ENCODE measurements around the gene BMP8A.

DNA sequence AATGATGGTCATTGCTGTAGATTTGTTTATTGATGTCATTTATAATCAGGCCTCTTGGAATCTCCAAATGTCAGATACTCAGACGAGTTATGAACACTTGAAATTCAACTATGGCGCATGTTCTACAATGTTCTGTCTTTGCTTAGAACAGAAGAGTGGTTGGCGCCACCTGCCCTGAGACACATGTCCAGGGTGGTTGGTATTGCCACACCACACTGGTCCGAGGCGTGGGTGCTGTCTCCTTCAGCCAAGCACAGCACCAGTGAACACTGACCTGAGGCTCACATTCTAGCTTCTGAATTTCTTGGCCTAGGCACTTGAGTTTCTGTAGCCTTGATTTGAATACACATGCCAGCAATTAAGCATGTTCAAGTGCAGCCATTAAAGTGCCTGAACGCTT is 10.1 kb upstream of the BMP8A start:
- TF ChIP-seq, protein P1, sequence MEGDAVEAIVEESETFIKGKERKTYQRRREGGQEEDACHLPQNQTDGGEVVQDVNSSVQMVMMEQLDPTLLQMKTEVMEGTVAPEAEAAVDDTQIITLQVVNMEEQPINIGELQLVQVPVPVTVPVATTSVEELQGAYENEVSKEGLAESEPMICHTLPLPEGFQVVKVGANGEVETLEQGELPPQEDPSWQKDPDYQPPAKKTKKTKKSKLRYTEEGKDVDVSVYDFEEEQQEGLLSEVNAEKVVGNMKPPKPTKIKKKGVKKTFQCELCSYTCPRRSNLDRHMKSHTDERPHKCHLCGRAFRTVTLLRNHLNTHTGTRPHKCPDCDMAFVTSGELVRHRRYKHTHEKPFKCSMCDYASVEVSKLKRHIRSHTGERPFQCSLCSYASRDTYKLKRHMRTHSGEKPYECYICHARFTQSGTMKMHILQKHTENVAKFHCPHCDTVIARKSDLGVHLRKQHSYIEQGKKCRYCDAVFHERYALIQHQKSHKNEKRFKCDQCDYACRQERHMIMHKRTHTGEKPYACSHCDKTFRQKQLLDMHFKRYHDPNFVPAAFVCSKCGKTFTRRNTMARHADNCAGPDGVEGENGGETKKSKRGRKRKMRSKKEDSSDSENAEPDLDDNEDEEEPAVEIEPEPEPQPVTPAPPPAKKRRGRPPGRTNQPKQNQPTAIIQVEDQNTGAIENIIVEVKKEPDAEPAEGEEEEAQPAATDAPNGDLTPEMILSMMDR (IDR thresholded peaks at IDR 0.05; ENCODE audit: insufficient read depth, low read length, poor library complexity, severe bottlenecking): no peak
- no peak for TF ChIP-seq EZH2phosphoT487 (conservative IDR thresholded peaks at IDR 0.05; ENCODE audit: low read length)
